Activated CD4-positive, CD25-positive, alpha-beta regulatory T cell (primary cell): ENCODE data around the gene MAPKAP1.

ENCODE experiments used
- DNase-seq, 4 experiments: peaks; one replicate each; lab custom pipeline; 2025; lab: John Stamatoyannopoulos, UW

The MAPKAP1 gene

GRCh38 chr9:125455132-125455531 lies 251.9 kb downstream of the MAPKAP1 start:
- no peak for DNase-seq

GRCh38 chr9:125447202-125447802 lies 259.7 kb downstream of the MAPKAP1 start:
- no peak for DNase-seq

GRCh38 chr9:125446561-125447094 lies 260.4 kb downstream of the MAPKAP1 start:
- no peak for DNase-seq

- no peak for DNase-seq
Measured at GRCh38 chr9:125444956-125445506, 262.0 kb downstream of the MAPKAP1 start.

GRCh38 chr9:125444166-125444565 lies 262.8 kb downstream of the MAPKAP1 start:
- DNase-seq, result no peak

GRCh38 chr9:125443367-125443766 lies 263.6 kb downstream of the MAPKAP1 start:
- DNase-seq, result no peak

GRCh38 chr9:125442452-125442851 lies 264.6 kb downstream of the MAPKAP1 start:
- no peak for DNase-seq

- DNase-seq, result no peak
Measured at GRCh38 chr9:125440411-125440810, 266.6 kb downstream of the MAPKAP1 start.

GRCh38 chr9:125439434-125440272 lies 267.4 kb downstream of the MAPKAP1 start:
- no peak for DNase-seq

GRCh38 chr9:125438506-125439433 lies 268.2 kb downstream of the MAPKAP1 start:
- DNase-seq, result no peak

GRCh38 chr9:125437771-125438221 lies 269.2 kb downstream of the MAPKAP1 start:
- no peak for DNase-seq

GRCh38 chr9:125436613-125437443 lies 270.2 kb downstream of the MAPKAP1 start:
- DNase-seq, result no peak

- no peak for DNase-seq
Measured at GRCh38 chr9:125435776-125436612, 271.0 kb downstream of the MAPKAP1 start.

GRCh38 chr9:125434986-125435775 lies 271.8 kb downstream of the MAPKAP1 start:
- DNase-seq, result no peak

- DNase-seq, result no peak
Measured at GRCh38 chr9:125433461-125434011, 273.5 kb downstream of the MAPKAP1 start.

GRCh38 chr9:125432715-125433385 lies 274.2 kb downstream of the MAPKAP1 start:
- no peak for DNase-seq

- DNase-seq, result no peak
Measured at GRCh38 chr9:125431741-125432271, 275.2 kb downstream of the MAPKAP1 start.

- no peak for DNase-seq
Measured at GRCh38 chr9:125431012-125431305, 276.0 kb downstream of the MAPKAP1 start.
